IMR-90 (cell line): Measurements from ENCODE around the gene NUBPL. TPM values are rescaled to one million over a fixed set of nuclear protein-coding genes. Genes with fewer than 3 reads are reported as not detected.

Source experiments
- ATAC-seq: fragments of 200-7000 bp; cut with Tn5 transposase; 2 replicates; pipeline ENCODE4 v1.9.1; 2020; ENCODE audit warnings: low read depth, mild to moderate bottlenecking, moderate library complexity
- BruUV-seq: library from RNA; stranded (reverse); fragments of 400-500 nt; replicated peaks from 2 replicates; lab custom pipeline; 2021; lab: Mats Ljungman, UMichigan
- CTCF ChIA-PET: fragments of 300-600 bp; formaldehyde crosslinking; extraction: SDS; loops from one replicate; lab custom pipeline; 2021; ENCODE audit warnings: antibody characterized with exemption; lab: Yijun Ruan, JAX
- POLR2A ChIA-PET: fragments of 300-600 bp; sonication (Branson Sonifier 250); formaldehyde crosslinking; loops from one replicate; lab custom pipeline; 2022; ENCODE audit warnings: antibody characterized with exemption; ENCODE audit not compliant: unreplicated experiment; lab: Charles Lee
- DNase-seq: peaks from one replicate; pipeline ENCODE4 v3.0.0; 2013
- H2AFZ ChIP-seq: replicated peaks from 2 replicates; pipeline ENCODE3; 2013; ENCODE audit warnings: low read length, mild to moderate bottlenecking; ENCODE audit not compliant: poor library complexity
- H2AK5ac ChIP-seq: 2 replicates; pipeline ENCODE4 v1.6.1; 2013; ENCODE audit warnings: low read depth, low read length, inconsistent platforms
- H2AK9ac ChIP-seq: replicated peaks from 2 replicates; pipeline ENCODE3; 2013; ENCODE audit warnings: mild to moderate bottlenecking, low read depth, low read length, moderate library complexity; ENCODE audit not compliant: poor library complexity
- H2BK120ac ChIP-seq: 2 replicates; pipeline ENCODE4 v1.6.1; 2013; ENCODE audit warnings: low read depth, low read length, inconsistent platforms
- H2BK15ac ChIP-seq: 3 replicates; pipeline ENCODE4 v1.6.1; 2013; ENCODE audit warnings: low read depth, low read length, inconsistent platforms
- H2BK20ac ChIP-seq: 2 replicates; pipeline ENCODE4 v1.6.1; 2013; ENCODE audit warnings: low read depth, mild to moderate bottlenecking, inconsistent platforms, low read length, moderate library complexity
- H2BK5ac ChIP-seq: 2 replicates; pipeline ENCODE4 v1.6.1; 2013; ENCODE audit warnings: mild to moderate bottlenecking, low read depth, low read length, inconsistent platforms; ENCODE audit not compliant: poor library complexity, severe bottlenecking
- H3K14ac ChIP-seq: replicated peaks from 2 replicates; pipeline ENCODE4 v1.6.1; 2013; ENCODE audit warnings: low read depth, low read length, inconsistent platforms
- H3K18ac ChIP-seq: 2 replicates; pipeline ENCODE4 v1.6.1; 2013; ENCODE audit warnings: low read depth, low read length, control low read depth
- H3K23ac ChIP-seq: 2 replicates; pipeline ENCODE4 v1.6.1; 2013; ENCODE audit warnings: low read depth, low read length, inconsistent platforms
- H3K27ac ChIP-seq: 2 replicates; pipeline ENCODE4 v1.5.1; 2013; ENCODE audit warnings: mild to moderate bottlenecking, control low read depth, low read length; ENCODE audit not compliant: insufficient read depth
- H3K27me3 ChIP-seq: 2 replicates; pipeline ENCODE4 v1.6.1; 2013; ENCODE audit warnings: low read length; ENCODE audit not compliant: control insufficient read depth, insufficient read depth
- H3K36me3 ChIP-seq: 2 replicates; pipeline ENCODE4 v1.6.1; 2013; ENCODE audit warnings: low read length, mixed read lengths; ENCODE audit not compliant: control insufficient read depth, insufficient read depth
- H3K4ac ChIP-seq: 2 replicates; pipeline ENCODE4 v1.6.1; 2013; ENCODE audit warnings: low read depth, low read length, inconsistent platforms
- H3K4me1 ChIP-seq: 2 replicates; pipeline ENCODE4 v1.6.1; 2013; ENCODE audit warnings: low read length, mixed read lengths; ENCODE audit not compliant: control insufficient read depth, insufficient read depth
- H3K4me2 ChIP-seq: 2 replicates; pipeline ENCODE4 v1.6.1; 2013; ENCODE audit warnings: low read depth, mild to moderate bottlenecking, control low read depth, low read length, moderate library complexity
- H3K4me3 ChIP-seq: 2 replicates; pipeline ENCODE4 v1.5.1; 2013; ENCODE audit warnings: low read depth, mild to moderate bottlenecking, control low read depth, low read length, moderate library complexity; ENCODE audit not compliant: insufficient read depth
- H3K56ac ChIP-seq: 2 replicates; pipeline ENCODE4 v1.6.1; 2013; ENCODE audit warnings: low read length, inconsistent platforms; ENCODE audit not compliant: insufficient read depth; ENCODE audit errors: extremely low read depth
- H3K79me1 ChIP-seq, 2 experiments: 2 replicates each; pipeline ENCODE4 v1.6.1; 2013; ENCODE audit warnings: low read length in 2 of 2, inconsistent platforms in 1 of 2, low read depth in 1 of 2
- H3K9ac ChIP-seq: 2 replicates; pipeline ENCODE4 v1.6.1; 2013; ENCODE audit warnings: low read depth, low read length, control low read depth
- H3K9me1 ChIP-seq: 2 replicates; pipeline ENCODE4 v1.6.1; 2013; ENCODE audit warnings: low read length, inconsistent platforms; ENCODE audit not compliant: insufficient read depth
- H3K9me3 ChIP-seq: 2 replicates; pipeline ENCODE4 v1.6.1; 2013; ENCODE audit warnings: low read length; ENCODE audit not compliant: control insufficient read depth, insufficient read depth
- H4K20me1 ChIP-seq: 2 replicates; pipeline ENCODE4 v1.6.1; 2013; ENCODE audit warnings: low read length, inconsistent platforms; ENCODE audit not compliant: insufficient read depth
- H4K5ac ChIP-seq: 2 replicates; pipeline ENCODE4 v1.6.1; 2013; ENCODE audit warnings: mild to moderate bottlenecking, low read depth, low read length, control low read depth
- H4K8ac ChIP-seq, 2 experiments: 2 replicates each; pipeline ENCODE4 v1.6.1; 2013; ENCODE audit warnings: low read depth in 2 of 2, low read length in 2 of 2, control low read depth in 1 of 2, inconsistent platforms in 1 of 2
- H4K91ac ChIP-seq: 2 replicates; pipeline ENCODE4 v1.6.1; 2013; ENCODE audit warnings: low read depth, low read length, inconsistent platforms; ENCODE audit not compliant: insufficient read depth
- CHD1 ChIP-seq: IDR thresholded peaks from 2 replicates; pipeline ENCODE4 v1.6.1; 2012; ENCODE audit warnings: low read depth, low read length, improper control_type of control experiment
- CTCF ChIP-seq: conservative IDR thresholded peaks from 2 replicates; pipeline ENCODE4 v1.5.1; 2012; ENCODE audit warnings: mild to moderate bottlenecking, low read depth, low read length, improper control_type of control experiment
- ELK1 ChIP-seq: fragments of 150-350 bp; IDR thresholded peaks from 2 replicates; pipeline ENCODE4 v1.6.1; 2016; ENCODE audit warnings: low read depth, mild to moderate bottlenecking, low read length, moderate library complexity, borderline replicate concordance
- MAZ ChIP-seq: IDR thresholded peaks from 2 replicates; pipeline ENCODE4 v1.6.1; 2012; ENCODE audit warnings: low read depth, mild to moderate bottlenecking, low read length, improper control_type of control experiment, moderate library complexity, borderline replicate concordance
- RCOR1 ChIP-seq: IDR thresholded peaks from 2 replicates; pipeline ENCODE4 v1.6.1; 2012; ENCODE audit warnings: mild to moderate bottlenecking, low read length, improper control_type of control experiment; ENCODE audit not compliant: insufficient replicate concordance
- RFX5 ChIP-seq: IDR thresholded peaks from 2 replicates; pipeline ENCODE4 v1.8.0; 2012; ENCODE audit warnings: low read depth, mild to moderate bottlenecking, low read length, moderate library complexity
- WGBS, 2 experiments: methylation state at CpG; one replicate each; pipeline versions ENCODE4 v1.1.5 to v1.1.7; 2013; ENCODE audit warnings: missing lambda C conversion rate in 2 of 2; ENCODE audit not compliant: insufficient read length in 1 of 2; ENCODE audit errors: extremely low coverage in 2 of 2; 5-methylcytosine and 5-hydroxymethylcytosine counted together
- dilution Hi-C: fragments of 300-500 bp; cut with HindIII; formaldehyde crosslinking; loops from one replicate; pipeline ENCODE4 v1.14.3; 2018; ENCODE audit warnings: low sequenced_read_pairs; ENCODE audit not compliant: unreplicated experiment
- in situ Hi-C: fragments of 300-500 bp; cut with MboI; formaldehyde crosslinking; loops from 3 replicates; pipeline ENCODE4 v1.14.3; 2019; ENCODE audit warnings: low sequenced_read_pairs, inconsistent platforms, mixed read lengths
- intact Hi-C: fragments of 100-400 bp; cut with micrococcal nuclease; formaldehyde crosslinking; loops from 2 replicates; pipeline ENCODE4 v1.10.0; 2022
- polyA plus RNA-seq, 3 experiments: library from polyadenylated mRNA; depleted of rRNA; stranded (reverse); fragments of >200 nt; gene quantifications; 2 replicates each; pipeline ENCODE4 v1.2.3, GENCODE V29; 2012; ENCODE audit warnings: low replicate concordance in 1 of 3
- total RNA-seq: library from RNA; depleted of rRNA; stranded (reverse); fragments of >200 nt; gene quantifications from 2 replicates; pipeline ENCODE4 v1.2.3, GENCODE V29; 2012

Gene NUBPL
- total and polyA plus RNA-seq, 2 of the 4 experiments (the other 2 are of a cell fraction): 5.4 to 11.5 TPM

- H3K4me2 ChIP-seq: no peak overlapping the region
- intact Hi-C loops: no loop called here
- POLR2A ChIA-PET: no interaction called here
These were observed 11.4 kb upstream of the NUBPL start for GRCh38 chr14:31549817-31550216.

More at GRCh38 chr14:31549817-31550216, 11.4 kb upstream of the NUBPL start:
- Histone ChIP-seq H3K18ac (no peak overlapping the region), H4K91ac (no peak overlapping the region), H2AK5ac (no peak overlapping the region), H4K8ac (no peak overlapping the region), H4K20me1 (no peaks in the 10 kb centered on the region), H3K14ac (no peak overlapping the region), H3K27ac (no peak overlapping the region), H3K9ac (no peak overlapping the region), H3K79me1 (no peaks in the 10 kb centered on the region), H2BK15ac (no peak overlapping the region), H2AK9ac (no peak overlapping the region), H3K23ac (no peak overlapping the region), H3K56ac (no peak overlapping the region), H2BK20ac (no peak overlapping the region), H2AFZ (no peak overlapping the region), H2BK120ac (no peak overlapping the region), H3K27me3 (peaks cover 3% of the 10 kb centered on the region), H3K9me1 (no peaks in the 10 kb centered on the region), H4K5ac (no peak overlapping the region), H3K4me1 (no peaks in the 10 kb centered on the region), H3K9me3 (no peaks in the 10 kb centered on the region), H2BK5ac (no peak overlapping the region), H3K36me3 (no peaks in the 10 kb centered on the region), H3K4ac (no peak overlapping the region), H3K4me3 (no peak overlapping the region)
- CTCF ChIA-PET: no interaction called here
- no peak for ATAC-seq
- no TSS peak for BruUV-seq
- in situ Hi-C loops (no loop called here), dilution Hi-C loops (no loop called here)
- no peak for TF ChIP-seq RFX5
- TF ChIP-seq ELK1: no peak
- TF ChIP-seq MAZ: no peak
- TF ChIP-seq CTCF: no peak
- TF ChIP-seq CHD1: no peak
- no peak for TF ChIP-seq RCOR1
- DNase-seq: no peak
- WGBS, 2 experiments: 67% methylated on average over 1 of the region's 2 CpGs; no CpG with 5 or more reads in 1 of the 2 experiments
